SK-MEL-5 (cell line): ENCODE results near the gene STAC3. TPM values are rescaled to one million over a fixed set of nuclear protein-coding genes. Genes with fewer than 3 reads are reported as not detected.

ENCODE experiments used
- DNase-seq: peaks from one replicate; pipeline ENCODE4 v3.0.0-alpha.2; 2016; ENCODE audit warnings: low read depth, low spot score
- in situ Hi-C: cut with HindIII; loops from 2 replicates; pipeline ENCODE4 v1.10.0; 2016; ENCODE audit warnings: low sequenced_read_pairs, high pct_unique_total_duplicates, low pct_unique_long_range_greater_than_20kb
- total RNA-seq: library from RNA; depleted of rRNA; stranded (reverse); fragments of >200 nt; shearing (Covaris generic); gene quantifications from 2 replicates; pipeline ENCODE4 v1.2.3, GENCODE V29; 2014

Gene STAC3
- total RNA-seq, 1 experiment from 2014 or later = not detected

DNA sequence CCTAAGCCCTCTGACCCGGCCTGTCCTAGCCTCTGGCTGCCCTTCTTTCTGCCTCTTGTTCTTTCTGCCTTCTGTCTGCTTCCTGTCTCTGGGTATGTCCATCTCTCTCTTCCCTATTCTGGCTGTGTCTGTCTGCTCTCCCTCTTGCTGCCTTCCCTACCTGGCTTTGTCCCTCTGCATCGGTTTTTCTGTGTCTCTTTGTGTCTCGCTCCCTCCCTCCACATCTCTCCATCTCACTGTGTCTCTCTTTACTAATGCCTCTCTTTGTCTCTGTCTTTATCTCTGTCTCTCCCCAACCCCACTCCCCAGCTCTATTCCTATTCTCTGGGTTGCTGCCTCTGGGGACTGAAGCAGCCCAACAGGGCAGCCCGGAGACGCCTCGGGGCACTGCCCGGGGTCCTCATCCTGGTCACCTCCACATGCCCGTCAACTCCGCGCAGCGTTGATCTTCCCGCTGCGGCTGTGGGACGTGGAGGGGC is 11.4 kb downstream of the STAC3 start:
- in situ Hi-C loops = no loop called here
- DNase-seq = no peak

DNA sequence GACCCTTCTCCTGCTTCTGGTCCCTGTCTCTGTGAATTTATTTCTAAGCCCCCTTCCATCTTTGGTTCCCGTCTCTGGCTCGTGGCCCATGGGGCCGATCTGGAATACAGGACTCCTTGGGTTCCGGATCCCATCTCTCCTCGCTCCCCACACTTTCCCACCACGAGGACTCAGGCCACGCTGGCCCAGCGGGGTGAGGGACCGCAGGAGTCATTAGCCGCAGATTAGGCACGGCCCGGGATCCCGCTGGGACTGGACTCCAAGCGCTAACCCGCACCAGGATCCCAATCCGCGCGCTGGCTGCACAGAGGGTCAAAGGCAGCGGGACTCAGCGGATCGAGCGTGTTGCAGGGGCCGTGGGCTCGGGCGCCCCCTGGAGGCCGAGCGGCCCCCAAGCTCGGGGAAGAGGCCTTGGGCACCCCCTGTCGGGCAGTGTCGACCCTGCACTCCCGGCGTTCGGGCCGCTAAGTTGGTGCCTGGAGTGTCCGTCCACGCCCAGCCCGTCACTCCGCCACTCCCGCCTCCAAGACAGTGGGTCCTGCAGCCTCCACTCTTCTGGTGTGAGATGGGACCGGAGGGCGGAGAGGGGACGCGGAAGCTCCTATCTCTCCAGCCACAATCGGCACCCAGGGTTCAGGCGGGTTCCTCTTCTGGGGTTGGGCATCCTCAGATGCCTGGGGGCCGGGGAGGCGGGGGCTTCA is 12.0 kb downstream of the STAC3 start:
- DNase-seq = peak; percentile 86
- in situ Hi-C loops = no loop called here

DNA sequence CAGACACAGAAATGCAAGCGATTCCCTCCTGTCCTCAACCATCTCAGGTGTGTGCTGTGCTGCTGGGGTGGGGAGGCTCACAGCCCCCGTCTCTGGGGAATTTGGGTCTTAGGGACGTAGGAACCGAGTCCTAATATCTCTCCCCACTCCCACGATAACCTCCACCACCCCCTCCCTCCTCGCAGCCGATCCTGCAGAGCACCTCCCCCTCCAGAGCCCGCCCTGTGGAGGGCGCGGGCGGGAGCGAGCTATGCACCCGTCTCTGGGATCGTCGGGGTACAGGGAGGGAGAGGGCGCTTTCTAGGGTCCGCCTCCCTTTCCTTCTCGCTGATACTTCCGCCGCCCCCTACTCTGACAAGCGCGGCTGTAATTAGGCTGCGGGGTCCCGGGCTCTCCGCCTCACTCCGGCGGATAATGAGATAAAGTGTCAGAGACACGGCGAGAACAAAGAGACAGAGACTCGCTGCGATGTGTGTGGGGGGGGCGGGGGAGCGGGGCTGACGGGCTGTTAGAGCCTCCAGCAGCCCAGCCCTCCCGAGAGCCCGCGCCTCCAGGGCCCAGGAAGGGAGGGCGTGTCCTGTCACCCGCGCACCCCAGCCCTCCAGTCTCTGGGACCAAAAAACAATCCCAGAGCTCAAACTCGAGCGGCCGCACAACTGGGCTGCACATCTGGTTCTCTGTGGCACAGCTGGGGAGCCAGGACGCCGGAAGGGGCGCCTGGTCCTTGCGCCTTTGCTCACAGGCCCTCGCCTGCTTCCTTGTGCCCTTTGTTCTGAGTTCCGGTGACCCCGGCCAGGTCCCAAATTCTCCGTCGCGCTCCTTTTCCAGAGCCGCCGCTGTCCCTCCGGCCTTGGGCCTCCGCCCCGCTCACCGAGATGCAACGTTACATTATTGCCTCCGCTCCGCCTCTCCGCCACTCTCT is 12.8 kb downstream of the STAC3 start:
- in situ Hi-C loops = no loop called here
- DNase-seq = no peak

DNA sequence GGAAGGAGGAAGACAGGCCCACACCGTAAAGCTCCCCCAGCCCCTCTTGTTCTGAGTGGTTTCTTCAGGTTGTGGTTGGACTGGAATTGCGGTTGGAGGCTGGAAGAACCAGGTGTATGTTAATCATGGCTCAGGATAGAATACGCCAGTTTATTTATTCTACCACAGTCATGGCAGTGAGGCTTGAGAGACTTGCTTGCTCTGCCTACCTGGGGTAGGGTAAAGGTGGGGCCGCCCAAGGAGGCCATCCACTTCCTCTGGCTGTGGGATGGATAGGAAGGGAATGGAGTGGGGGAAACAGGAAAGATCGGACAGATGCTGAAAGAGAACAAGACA is 13.4 kb downstream of the STAC3 start:
- in situ Hi-C loops = no loop called here
- DNase-seq = no peak

DNA sequence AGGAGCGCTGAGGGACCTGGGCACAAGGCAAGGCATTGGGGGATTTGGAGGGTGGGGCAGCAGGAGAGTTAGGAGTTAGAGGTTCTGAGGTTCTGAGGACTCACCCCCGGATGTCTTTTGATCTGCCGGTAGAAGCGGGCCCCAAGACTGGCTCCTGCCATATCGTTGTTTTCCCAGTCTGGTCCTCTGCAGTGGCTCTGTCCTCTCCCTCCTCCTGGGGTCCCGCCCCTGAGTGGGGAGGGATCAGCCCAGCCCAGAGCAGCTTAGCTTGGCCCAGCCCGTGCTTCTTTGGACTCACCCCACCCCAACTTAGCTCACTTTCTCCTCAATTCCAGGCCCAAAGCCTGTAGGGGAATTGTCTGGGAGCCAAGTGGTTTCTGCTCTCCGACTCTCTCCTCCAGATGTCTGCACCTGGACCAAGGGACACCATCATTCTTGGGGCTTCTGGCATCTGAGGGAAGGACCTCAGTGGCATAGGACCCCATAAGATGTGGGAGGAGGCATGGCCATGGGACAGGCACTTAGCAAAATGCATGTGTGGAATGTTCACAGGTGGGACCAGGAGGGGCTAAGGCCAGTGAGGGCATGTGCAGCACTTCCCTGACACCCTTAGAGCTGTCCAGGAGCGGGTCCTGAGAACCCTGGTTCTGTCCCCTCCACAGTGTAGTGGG is 13.9 kb downstream of the STAC3 start:
- in situ Hi-C loops = no loop called here
- no peak for DNase-seq

DNA sequence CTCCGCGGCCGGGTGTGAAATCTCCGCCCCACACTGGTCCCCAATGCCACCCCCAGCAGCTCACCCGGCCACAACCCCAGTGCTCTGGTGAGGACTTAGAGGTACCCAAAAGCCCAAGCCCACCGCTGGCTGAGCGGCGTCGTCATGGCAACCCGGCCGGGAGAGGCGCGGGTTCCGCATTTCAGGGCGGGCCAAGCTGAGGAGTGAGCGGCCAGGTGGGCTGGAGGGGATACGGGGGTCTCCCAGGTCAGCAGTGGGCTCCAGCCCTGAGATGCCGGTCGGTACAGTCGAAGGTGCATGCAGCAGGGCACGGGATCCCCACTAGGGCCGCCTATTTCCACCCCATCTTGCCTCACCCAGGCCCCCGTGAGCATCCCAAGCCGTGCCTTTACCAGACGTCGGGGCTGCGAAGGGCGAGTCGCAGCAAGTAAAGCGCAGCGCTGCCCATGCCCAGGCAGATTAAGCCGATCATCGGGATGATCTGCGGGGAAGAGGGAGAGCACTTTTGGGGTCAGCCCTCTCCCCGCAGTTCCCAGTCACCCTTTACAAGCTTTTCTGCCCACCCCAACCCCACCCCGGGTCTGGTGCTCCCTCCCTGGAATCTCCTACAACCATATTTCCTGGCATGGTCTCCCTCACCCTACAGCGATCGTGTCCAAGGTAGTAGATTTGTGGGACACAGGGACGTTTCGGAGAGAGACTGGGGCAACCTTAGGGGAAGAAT is 14.6 kb downstream of the STAC3 start:
- in situ Hi-C loops = no loop called here
- DNase-seq = no peak

DNA sequence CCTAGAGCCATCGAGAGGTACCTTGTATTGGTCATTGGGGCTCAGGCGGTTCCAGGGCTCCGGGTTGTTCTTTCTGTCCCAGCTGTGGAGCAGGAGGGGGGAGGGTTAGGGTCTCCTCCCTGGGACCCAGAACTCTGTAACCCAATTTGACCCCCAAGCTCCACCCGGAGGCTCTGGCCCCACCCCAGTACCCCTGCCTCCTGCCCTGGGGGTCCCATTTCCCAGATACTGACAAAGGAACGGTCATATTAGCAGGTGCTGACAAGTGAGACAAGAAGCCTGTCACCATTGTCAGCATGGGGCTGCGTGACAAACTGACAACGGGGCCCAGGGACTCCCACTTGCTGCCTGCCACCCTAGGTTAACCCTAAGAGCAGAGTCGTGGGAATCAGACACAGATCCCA is 15.3 kb downstream of the STAC3 start:
- no peak for DNase-seq
- in situ Hi-C loops = no loop called here

DNA sequence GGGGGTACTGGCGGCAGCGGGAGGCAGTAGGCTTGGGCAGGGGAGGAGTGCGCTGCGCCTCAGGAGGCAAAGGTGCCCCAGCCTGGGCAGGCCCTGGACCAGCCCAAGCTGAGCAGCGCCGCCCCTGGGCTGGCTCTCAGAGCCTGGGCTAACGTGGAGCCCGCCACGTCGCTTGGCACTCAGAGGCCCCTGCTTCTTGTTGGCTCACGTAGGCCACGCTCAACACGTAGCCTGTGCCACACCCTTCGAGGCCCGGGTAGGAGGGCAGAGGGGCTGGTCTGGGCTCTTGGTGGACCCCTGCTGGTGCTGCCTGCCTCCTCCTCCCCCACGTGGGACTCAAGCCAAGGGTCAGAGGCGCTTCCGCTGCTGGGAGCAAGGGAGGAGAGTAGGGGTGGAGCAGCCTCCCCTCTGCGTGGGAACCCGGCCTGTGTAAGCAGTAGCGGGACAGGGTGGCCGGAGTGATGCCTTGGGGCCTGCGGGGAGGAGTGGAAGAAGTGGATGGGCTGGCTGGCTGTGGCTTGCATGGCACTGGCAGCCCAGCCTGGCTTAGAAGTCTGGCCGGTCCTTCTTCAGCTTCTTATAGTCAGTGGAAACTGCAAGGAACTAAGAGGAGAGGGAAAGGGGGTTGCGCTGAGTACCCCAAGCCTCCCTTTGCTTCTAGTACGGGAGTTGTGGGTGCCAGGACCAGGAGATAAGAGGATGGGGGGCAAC is 15.8 kb downstream of the STAC3 start:
- in situ Hi-C loops = no loop called here
- DNase-seq = no peak

DNA sequence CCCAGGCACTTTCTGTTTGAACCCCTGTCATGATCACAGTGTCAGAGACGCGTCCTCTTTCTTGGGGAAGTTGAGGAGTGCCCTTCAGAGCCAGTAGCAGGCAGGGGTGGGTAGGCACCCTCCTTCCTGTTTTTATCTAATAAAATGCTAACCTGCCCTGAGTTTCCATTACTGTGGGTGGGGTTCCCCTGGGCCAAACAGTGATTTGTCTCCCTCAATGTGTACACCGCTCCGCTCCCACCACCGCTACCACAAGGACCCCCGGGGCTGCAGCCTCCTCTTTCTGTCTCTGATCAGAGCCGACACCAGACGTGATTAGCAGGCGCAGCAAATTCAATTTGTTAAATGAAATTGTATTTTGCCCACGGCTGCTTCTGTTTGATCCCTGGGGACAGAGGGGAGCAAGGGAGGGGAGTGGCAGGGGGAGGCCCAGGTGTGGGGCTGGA is 16.4 kb downstream of the STAC3 start:
- DNase-seq = no peak
- in situ Hi-C loops = no loop called here

DNA sequence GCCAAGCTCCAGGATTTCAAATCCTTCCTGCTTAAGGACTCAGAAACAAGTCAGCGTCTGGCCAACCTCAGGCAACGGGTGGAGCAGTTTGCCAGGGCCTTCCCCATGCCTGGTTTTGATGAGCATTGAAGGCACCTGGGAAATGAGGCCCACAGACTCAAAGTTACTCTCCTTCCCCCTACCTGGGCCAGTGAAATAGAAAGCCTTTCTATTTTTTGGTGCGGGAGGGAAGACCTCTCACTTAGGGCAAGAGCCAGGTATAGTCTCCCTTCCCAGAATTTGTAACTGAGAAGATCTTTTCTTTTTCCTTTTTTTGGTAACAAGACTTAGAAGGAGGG is 16.8 kb downstream of the STAC3 start:
- in situ Hi-C loops = no loop called here

DNA sequence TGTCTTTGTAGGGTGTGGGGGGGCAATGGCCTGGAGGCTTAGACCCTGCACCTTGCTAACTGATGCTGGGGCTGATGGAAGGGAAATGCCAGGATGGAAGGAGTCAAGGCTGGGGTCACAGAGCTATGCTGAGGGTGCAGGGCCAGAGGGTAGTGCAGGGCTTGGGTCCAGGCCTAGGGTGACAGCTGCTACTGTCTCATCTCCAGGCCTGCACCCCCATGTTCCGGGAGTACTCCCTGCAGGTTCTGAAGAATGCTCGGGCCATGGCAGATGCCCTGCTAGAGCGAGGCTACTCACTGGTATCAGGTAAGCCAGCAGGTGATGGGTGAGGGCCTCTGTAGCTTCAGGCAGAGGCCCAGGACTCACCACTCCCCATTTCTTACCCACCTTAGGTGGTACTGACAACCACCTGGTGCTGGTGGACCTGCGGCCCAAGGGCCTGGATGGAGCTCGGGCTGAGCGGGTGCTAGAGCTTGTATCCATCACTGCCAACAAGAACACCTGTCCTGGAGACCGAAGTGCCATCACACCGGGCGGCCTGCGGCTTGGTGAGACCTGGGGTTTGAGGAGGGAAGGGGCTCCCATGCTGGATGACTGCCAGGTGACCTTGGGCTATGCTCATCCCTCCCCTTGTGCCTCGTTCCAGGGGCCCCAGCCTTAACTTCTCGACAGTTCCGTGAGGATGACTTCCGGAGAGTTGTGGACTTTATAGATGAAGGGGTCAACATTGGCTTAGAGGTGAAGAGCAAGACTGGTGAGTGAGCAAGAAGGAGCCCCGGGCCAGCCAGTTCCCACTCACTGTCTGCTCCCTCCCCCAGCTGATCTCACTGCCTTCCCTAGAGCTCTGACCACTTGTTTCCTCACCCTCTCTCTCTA is 17.4 kb downstream of the STAC3 start:
- in situ Hi-C loops = no loop called here
- DNase-seq = no peak

More for the DNA sequence above, 16.8 kb downstream of the STAC3 start:
- no peak for DNase-seq

DNA sequence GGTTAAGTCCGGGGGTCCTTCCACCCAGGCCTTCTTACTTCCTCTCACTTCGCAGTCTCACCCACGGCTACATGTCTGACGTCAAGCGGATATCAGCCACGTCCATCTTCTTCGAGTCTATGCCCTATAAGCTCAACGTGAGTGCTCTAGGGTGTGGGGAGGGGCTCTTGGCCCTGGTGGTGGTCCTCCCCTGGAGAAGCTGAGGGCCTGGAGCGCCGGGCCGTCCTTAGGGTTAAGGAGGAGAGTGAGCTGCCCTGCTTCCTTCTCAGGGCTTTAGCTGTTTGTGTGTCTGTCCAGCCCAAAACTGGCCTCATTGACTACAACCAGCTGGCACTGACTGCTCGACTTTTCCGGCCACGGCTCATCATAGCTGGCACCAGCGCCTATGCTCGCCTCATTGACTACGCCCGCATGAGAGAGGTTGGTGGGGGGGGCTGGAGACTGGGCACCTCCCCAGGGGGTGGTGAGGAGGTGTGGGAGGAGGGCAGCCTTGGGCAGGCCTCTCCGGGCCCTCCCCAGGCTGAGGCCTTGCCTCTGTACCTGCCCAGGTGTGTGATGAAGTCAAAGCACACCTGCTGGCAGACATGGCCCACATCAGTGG is 18.7 kb downstream of the STAC3 start:
- in situ Hi-C loops = no loop called here
- no peak for DNase-seq

DNA sequence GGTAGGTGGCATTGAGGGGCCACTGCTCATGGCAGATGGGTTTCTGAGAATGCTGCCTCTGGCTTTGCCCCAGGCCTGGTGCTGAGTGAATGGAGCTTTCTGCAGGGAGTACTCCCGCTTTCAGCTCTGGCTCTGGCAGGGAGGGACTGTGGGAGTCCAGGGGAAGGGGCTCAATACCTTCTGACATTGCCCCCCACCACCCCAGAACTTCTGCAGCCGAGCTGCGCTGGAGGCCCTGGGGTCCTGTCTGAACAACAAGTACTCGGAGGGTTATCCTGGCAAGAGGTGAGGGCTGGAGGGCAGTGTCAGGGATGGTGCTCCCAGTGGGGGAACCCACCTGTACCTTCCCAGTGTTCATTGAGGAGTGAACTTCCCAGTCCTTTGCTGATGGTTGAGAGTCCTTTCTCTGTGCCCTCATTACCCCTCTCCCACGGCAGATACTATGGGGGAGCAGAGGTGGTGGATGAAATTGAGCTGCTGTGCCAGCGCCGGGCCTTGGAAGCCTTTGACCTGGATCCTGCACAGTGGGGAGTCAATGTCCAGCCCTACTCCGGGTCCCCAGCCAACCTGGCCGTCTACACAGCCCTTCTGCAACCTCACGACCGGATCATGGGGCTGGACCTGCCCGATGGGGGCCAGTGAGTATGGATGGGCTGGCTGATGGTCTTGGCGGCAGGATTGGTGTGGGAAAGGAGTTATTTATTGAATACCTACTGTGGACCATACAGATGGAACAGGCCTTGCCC is 19.5 kb downstream of the STAC3 start:
- no peak for DNase-seq
- in situ Hi-C loops = no loop called here

DNA sequence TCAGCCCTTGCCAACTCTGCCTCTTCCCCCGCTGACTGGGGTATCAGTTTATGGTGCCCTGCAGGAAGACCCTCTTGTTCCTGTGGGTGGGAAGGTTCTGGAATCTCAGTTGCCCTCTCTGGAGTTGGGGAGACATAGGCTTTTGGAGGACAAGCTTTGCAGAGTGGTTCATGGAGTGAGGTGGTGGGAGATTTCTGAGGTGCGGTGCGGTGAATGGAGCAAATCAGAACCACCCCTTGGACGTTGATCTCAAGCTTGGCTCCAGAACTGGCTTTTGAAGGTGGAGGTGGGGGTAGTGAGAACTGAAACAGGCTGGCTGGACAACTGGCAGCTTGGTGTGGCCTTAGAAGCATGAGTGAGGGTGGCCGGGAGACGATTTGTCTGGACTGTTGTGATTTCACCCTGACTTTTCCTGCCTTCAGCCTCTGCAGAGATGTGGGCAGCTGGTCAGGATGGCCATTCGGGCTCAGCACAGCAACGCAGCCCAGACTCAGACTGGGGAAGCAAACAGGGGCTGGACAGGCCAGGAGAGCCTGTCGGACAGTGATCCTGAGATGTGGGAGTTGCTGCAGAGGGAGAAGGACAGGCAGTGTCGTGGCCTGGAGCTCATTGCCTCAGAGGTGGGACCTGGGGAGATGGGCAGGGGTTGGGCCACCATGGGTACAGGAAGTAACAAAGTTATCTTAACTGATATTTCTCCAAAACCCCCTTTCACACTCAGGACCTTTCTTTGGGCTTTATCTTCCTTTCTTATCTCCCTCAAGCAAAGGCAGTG is 20.4 kb downstream of the STAC3 start:
- in situ Hi-C loops = no loop called here
- no peak for DNase-seq
